Dedifferentiated amniotic fluid mesenchymal stem cell (primary cell): ENCODE data around the gene LRP6.

Experiments used
- DNase-seq: peaks from one replicate; pipeline ENCODE4 v3.0.0-alpha.2; 2016; ENCODE audit errors: extremely low spot score

Gene LRP6

DNA sequence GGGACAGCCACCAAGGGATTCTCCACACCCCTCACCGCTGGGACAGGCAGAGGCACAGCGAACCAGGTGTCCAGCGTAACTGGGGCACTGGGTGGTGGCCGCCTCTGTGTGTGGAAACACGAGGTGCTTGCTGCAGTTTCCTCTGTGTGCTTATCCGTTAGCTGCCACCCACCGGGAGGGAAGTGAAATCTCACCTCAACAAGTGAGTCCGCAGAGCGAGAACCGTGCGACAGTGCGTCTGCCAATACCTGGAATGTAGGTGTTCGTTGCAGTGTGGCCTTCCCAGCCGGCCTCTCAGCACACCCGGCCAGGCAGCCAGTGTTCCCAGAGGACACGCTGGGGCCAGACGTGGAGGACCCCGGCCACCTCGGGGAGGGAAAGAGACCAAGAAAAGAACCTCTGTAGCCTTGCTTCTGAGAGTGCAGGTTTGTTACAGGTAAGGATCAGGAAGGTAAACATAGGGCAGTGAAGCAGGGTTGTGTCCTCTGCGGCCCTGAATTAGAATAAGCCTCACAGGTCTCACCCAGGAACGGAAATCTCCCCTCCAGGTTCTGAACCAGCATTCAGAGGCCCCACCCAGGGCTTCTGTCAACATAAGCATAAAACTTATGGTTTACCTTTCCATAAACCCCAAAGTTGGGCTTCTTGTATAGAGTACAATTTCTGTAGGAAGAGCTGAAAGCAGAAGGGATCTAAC lies 194.6 kb downstream of the LRP6 start:
- no peak for DNase-seq

DNA sequence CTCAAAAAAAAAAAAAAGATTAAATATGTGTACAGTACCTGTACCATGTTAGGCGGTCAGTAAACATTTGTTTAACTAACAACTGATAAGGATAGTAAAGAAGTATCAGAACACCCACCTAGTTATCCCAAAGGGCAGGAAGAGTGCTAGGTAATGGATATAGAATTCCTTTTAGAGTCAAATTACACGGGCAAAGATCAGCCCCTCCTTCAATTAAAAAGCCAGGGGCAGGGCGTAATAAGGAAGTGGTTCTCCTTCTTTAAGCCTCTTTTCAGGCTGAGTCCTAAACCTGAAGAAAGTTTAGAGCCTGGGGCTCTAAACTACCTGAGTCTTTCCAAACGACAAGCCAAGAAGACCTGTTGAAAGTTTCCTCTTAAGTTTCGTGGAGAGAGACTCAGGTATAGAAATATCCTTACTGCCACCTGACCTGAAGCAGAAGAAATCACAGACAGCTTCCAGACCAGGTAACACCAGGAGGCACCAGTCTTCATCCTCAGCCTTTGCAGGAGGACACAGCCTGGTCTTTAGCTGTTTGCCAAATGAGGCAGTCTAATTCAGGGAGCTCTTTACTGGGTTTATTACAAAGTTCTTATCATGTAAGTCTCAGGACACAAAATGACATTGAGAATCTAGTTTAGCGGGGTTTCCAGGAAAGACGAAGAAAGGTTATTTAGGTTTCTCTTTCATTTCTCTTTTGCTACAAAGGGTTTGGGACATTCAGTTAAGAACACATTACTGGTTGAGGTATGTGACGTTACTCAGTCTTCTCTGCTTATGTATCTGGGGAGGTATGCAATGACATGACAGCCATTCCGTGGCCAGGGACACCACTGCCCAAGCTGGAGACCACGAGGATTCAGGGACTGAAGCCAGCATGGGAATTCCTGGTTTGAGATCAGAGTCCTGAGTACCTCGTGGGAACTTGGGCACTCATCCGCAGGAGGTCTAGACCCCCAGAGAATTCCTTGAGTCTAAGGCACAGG lies 195.9 kb downstream of the LRP6 start, which contains the start of gene BCL2L14:
BCL2L14 (plus strand) TSS at position 266 of the 983 bp plus-strand sequence. CDS start 8,367 bp downstream, outside the sequence.
- no peak for DNase-seq

DNA sequence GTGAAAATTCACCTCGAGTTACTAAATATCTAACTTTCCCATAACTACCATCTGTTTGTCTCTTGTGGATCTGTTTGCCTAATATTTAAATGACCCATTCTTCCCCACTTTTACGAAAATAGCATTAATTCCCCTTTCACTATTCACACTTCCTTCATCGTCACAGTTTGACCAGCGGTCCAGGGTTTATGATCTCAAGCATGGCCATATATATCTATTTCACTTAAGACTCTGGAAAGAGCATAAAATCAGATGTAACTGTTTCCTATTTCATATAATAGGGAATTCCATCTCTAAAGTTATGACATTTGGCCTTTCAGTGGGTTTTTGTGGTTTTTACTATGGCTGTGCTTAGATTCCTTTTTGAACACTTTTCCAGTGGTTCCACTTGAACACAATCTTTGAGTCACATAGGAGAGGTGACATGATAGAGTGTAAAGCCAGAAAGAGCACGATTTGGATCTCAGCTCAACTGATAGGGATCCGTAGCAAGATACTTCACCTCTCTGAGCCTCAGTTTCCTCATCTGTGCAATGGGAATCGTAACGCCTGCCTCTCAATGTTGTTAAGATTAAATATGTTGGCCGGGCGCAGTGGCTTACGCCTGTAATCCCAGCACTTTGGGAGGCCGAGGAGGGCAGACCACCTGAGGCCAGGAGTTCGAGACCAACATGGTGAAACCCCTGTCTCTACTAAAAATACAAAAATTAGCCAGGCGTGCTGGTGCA lies 196.9 kb downstream of the LRP6 start:
- no peak for DNase-seq

GRCh38 chr12:12068751-12069150 lies 198.1 kb downstream of the LRP6 start:
- DNase-seq = no peak
